Kasumi-1 (cell line): ENCODE results near the gene MVK.
A peak's percentile ranks its signal among the peaks of the same experiment; 100 is the strongest.
"Not testable (repeated sequence)": the region's sequence is repeated elsewhere in the genome, so short reads cannot be mapped to it uniquely, and the experiment has no call there.

Source experiments
- DNase-seq, 2 experiments: peaks; one replicate each; lab custom pipeline; 2025; lab: John Stamatoyannopoulos, UW

The MVK gene

DNA sequence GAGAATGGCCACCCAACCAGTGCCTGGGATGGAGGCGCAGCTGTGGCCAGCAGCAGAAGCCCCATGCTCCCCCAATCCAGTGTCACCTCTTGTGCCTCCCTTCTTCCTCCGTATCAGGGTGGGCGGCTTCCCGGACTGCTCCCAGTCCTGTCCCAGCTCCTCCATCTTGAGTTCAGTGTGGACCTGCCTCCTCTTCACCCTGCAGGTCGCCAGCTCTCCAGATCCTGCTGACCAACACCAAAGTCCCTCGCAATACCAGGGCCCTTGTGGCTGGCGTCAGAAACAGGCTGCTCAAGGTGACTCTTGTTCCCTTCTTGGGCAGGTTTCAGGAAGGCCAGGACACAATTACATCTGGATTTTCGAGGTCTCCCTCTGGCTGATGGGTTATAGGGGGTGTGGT is 17.0 kb downstream of the MVK start:
- no peak for DNase-seq

DNA sequence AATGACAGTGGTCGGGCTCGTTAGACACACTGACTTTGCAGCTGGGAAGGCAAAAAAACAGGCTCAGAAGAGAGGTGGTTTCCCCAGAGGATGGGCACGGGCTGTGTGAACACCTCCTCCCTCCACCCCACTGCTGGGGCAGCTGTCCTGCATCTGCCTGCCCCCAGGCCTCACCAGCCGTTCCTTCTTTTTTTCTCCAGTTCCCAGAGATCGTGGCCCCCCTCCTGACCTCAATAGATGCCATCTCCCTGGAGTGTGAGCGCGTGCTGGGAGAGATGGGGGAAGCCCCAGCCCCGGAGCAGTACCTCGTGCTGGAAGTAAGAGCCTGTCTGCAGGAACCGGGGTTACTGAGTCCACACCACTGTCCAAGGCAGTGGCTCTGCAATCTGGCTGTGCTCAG is 17.4 kb downstream of the MVK start:
- DNase-seq, result no peak

DNA sequence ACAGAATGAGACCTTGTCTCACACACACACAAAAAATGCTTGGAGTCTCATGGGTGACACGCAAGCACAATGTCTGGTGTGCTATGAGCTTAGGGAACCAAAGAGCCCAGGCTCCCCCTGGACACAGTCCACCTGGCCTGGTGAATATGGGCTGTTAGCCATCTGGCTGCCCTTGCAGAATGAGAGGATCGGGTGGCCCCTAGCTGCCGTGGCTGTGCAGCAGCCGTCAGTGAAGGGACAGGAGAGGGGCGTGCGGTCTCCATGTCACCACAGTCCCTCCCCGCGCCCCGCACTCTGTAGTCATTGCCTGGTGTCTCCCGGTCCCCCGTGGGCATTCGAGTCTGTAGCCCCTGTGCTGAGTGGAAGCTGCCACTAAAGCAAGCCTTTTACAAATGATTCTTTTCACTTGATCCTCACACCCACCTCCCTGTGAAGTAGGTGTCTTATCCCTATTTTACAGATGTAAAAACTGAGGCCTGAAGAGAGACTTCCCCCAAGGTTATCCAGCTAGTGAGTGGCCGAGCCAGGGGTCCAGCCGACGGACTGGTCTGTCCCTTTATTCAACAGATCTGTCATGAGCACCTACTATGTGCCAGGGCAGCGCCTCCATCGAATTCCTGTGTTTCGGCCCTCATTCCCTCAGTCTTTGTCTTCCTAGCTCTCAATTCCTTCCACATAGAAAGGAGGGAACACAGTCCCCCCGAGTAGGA is 18.8 kb downstream of the MVK start:
- DNase-seq, result no peak

DNA sequence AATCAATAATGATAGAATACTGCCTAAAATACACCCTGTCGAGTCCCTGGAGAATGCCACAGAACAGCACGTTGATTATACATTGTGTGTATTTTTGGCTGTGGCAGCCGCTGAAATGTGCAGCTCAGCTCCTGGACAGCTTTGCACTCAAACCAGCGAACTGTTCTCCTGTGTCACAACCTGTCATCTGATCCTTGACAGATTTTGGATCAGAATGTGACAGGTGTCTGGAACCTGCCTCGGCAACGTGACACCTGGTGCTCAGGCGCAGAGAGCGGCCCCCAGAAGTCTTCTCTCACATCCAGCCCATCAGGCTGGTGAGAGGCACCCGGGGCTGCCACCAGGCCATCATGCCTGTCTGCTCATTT is 19.3 kb downstream of the MVK start:
- no peak for DNase-seq

DNA sequence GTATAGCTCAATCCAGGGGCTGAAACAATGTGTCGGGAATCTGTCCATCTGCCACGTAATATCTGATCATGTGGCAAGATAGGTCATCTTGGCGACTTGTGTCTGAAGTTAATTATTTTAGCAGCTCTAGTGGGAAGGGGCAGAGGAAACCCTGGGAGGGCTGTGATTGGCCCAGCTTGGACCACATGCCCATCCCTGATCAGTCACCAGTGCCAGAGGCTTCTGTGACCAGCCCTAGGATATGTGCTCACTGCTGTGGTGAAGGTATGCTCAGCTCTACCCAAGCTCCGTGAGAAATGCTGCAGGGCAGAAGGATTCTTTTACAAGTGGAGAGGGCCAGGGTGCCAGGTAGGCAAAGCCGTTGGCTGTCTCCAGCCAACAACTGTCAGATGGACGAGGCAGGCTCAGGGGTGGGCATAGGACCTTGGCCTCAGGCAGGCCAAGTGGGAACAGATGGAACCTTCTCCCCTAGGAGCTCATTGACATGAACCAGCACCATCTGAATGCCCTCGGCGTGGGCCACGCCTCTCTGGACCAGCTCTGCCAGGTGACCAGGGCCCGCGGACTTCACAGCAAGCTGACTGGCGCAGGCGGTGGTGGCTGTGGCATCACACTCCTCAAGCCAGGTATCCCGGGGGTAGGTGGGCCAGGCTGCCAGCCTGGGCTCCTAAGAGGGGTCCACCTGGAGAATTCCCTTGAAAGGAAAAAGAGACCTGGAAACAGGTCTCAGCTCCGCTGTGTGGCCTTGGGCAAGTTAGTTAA is 21.1 kb downstream of the MVK start:
- DNase-seq, result no peak

DNA sequence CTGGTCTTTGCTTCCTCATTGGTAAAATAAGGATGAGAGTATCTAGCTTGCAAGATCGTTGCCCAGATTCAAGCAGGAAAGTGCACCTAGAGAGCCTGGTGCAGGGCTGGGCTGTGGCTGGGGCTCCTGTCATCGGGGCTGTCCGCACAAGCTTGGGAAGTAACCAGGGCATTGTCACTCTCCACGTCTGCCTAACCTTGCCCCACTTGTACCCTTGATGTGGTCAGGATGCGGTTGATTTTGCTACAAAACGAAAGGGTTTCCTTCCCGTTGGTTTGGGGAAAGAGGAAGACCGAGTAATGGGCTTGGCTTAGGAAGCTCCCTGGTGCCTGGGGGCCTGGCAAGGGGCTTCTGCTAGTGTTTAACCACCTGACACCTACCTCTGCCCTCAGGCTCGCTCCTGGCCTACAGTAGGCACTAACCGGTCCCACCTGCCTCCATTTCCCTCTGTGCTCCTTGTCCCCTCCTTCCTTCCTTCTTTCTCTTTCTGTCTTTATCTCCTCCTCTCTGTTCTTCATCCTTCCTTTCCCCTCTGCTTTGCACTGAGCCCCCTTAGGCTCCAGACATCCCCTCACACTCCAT is 21.8 kb downstream of the MVK start:
- DNase-seq, result peak; percentile 63 to 76

DNA sequence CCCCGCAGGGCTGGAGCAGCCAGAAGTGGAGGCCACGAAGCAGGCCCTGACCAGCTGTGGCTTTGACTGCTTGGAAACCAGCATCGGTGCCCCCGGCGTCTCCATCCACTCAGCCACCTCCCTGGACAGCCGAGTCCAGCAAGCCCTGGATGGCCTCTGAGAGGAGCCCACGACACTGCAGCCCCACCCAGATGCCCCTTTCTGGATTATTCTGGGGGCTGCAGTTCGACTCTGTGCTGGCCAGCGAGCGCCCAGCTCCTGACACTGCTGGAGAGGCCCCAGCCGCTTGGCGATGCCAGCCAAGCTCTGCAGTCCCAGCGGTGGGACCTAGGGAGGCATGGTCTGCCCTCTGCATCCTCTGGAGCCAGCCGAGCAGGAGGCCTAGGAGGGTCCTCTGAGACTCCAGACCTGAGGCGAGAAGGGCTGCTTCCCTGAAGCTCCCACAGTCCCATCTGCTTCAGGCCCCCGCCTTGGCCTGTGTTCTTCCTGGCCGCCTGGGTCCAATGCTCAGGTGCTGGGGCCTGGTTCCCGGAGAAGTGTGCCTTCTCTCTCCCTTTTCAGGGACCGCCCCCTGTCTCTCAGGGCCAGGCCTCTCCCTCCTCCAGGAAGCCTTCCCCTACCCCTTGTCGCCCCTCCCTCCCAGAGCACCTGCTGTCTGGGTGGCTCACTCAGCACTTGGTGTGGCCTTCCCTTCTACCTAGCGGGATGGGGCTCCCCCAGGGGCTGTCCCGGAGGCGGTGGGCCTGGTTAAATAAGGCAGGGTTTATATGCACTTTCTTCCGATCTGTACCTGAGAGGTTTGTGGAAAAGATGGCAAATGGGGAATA is 23.0 kb downstream of the MVK start:
- no peak for DNase-seq

DNA sequence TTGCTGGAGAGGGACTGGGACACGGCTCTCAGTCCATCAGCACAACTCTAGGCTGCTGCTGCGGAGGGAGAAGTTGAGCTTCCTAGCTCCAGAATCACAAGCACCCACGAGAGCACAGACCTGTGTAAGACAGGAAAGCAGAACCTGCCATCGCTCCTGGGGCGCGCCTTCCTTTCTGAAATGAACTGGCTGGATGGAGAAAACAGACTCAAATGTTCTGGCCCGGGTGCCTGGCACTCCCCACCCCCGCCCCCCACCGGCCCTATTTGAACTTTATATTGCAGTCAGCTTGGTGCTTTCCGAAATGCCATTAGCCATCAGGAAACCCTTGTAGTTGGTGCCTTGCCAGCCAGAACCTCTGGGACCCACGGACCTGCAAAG is 23.8 kb downstream of the MVK start:
- DNase-seq, result no peak

DNA sequence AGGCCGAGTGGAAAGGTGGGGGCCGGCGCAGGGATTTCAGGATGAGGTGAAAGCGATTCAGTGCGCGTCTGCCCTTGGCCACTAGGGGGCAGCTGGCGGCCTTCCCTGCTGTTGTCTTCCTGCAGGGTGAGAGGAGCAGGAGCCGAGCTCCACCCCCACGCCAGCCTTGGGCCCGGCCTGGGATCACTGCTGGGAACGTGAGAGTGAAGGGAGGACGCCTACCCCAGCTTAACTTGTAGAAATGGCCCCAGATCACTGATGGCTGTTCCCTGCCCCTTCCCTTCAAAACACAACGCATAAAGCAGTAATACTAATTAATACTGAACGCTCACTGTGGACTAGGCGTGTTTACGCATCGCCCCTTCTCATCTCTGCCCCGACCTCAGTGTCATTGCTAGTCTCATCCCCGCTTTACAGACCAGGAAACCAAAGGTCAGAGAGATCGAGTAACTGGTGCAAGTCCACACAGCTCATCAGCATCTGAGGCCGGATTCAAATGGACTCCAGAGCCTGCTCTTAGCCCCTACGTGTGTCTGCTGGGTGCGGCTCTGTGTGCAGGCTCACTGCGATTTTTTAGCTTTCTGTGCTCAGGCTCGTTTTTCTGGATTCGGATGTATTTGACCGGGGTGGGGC is 24.3 kb downstream of the MVK start:
- peak; percentile 63 to 69 for DNase-seq

DNA sequence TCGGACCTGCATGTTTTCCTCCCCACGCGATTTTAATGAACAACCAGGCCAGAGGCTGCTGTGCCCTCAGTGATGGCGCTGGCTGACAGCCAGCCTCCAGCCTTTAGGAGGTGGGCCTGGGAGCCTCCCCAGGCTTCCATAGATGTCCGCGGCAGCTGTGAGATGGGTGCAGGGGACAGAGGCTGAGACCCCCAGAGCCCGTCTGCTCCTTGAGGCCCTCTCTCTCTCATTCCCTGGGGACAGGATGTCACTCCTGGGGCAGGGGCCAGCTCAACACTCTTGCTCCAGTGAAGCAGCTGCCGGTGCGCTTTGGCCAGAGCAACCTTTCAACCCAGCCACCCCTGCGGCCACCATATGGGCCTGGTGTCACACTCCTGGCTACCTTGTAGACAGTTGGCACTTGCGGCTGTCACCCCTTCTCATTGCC is 24.8 kb downstream of the MVK start:
- DNase-seq, result no peak

DNA sequence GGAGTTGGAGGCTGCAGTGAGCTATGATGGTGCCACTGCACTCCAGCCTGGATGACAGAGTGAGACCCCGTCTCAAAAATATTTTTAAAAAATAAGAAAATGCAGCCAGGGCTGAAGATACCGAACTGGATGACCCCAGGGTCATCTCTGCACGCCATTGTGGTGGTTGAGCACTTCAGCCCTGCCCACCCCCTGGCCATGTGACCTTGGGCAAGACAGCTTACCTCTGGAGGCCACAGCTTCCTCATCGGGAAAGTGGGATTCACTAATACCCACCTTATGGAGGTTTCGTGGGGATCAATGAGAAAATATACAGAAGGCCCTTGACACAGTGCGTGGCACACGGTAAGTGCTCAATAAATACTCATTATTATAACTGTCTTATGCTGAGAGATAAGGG is 25.5 kb downstream of the MVK start:
- no peak for DNase-seq

DNA sequence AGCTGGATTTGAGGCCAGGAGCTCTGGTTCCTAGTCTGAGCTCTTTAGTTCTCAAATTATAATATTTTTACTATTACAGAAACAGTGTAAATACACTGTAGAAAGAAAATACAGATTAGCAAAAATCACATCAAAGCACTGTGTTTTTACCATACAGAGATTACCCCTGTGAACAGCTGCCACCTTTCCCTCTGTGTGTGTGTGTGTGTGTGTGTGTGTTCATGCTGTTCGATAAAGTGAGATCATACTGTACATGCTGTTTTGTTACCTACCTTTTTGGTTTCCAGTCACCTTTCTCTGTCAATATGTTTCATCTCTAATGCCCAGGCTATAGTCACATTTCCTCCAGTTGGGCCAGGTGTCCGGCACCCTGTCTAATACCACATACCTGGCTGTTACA is 26.9 kb downstream of the MVK start:
- no peak for DNase-seq

DNA sequence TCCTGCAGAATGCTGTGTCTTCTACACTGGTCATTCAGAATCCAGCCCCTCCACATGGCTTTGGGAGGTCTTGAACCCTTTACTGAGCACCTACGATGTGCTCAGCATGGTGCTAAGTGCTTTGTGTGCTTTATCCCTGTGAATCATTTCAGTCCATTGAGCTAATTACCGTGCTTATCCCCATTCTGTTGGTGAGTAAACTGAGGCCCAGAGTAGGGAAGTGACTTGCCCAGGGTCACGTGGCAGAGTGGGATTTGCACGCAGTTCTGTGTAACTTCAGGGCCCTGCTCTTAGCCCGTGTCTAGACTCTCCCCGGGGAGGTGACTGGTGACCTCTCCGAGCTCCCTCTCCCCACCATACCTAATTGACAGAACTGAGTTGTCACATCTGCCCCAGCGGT is 27.4 kb downstream of the MVK start:
- DNase-seq, result no peak

DNA sequence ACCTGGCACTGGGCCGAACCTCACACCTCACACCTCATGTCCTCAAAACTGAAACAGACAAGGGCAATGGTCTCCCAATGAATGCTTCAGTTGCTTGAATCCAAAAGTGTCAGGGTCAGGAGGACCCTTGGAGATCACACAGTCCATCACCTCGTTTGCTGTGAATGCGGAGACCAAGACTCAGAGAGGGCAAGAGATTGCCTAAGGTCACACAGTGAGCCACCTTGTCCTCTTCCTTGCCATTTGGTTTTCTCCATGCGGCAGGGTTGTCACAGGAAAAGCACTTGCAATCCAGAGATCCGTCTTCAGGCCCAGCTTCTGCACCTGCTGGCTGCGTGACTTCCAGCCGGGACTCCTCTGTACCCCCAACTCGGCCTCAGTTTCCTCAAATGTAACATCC is 28.0 kb downstream of the MVK start:
- DNase-seq, result no peak

DNA sequence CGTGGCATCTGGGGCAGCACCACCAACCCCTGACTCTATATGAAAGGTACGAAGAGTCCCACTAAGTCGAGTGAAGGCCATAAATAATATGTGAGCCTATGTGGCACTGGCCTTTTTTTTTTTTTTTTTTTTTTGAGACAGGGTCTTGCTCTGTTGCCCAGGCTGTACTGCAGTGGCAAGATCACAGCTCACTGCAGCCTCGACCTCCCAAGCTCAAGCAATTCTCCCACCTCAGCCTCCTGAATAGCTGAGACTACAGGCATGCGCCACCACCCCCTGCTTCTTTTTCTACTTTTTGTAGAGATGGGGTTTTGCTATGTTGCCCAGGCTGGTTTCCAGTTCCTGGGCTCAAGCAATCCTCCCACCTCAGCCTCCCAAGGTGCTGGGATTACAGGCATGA is 28.5 kb downstream of the MVK start:
- DNase-seq, result not testable (repeated sequence)

DNA sequence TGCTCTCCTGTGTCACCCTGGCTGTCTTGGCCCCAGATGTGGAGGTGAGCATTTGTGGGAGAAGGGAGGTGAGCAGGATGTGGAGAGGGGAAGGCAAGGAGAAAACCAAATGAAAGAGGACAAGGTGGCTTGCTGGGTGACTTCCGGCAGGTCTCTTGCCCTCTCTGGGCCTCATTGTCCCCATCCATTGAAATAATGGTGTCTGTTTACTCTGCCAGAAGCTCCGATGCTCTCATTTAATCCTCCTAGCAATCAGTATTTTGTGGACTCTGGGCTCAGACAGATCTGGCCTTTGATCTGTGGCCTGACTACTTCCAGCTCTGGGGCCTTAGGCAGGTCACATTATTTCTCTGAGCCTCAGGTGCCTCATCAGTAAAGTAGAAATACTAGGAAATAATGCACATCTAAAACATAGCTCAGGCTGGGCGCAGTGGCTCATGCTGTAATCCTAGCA is 30.6 kb downstream of the MVK start:
- DNase-seq, result no peak

DNA sequence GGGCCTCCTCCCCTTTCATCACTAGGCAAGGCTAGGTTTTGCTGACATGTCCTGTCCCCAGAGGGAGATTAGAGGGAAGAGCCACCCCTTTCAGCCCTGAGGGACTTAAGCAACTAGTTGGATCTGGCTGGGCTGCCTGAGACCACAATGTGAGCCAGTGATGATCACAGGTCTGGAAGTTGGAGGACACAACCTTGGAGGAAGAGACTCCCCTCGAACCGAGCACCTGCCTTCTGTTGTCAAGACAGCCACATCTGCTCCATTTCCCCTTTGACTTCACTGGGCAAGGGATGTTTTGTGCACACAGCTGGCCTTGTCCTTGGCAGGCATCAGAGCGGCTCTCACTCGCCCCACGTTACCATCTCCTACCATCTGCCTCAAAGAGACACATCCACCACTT is 31.4 kb downstream of the MVK start:
- no peak for DNase-seq

DNA sequence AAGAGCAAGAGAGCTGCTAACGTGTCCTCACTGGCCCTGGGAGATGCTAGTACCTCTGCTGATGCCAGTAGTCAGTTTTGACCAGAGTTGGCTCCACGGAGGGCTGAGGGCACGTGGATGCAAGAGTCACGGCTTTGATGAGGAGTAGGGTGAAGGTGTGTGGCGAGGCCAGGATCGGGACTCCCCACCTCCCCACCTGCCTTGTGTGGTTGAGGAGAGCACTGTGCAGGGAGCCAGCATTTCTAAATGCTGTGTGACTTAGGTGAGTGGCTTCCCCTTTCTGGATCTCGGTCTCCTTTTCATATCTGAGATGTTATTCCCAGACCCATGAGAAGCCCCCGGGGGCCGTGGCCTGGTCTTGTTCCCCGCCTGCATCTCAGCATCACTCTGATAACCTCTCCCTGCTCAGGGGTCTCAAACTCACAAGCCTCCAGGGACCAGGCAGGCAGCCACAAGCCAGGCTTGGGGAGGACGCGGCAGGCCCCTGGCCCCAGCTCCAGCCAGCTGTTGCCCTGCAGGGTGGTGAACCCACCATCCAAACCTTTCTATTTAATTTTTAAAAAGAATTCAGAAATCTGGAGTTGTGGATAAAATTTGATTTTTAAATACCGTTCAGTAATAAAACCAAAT is 32.1 kb downstream of the MVK start:
- no peak for DNase-seq

DNA sequence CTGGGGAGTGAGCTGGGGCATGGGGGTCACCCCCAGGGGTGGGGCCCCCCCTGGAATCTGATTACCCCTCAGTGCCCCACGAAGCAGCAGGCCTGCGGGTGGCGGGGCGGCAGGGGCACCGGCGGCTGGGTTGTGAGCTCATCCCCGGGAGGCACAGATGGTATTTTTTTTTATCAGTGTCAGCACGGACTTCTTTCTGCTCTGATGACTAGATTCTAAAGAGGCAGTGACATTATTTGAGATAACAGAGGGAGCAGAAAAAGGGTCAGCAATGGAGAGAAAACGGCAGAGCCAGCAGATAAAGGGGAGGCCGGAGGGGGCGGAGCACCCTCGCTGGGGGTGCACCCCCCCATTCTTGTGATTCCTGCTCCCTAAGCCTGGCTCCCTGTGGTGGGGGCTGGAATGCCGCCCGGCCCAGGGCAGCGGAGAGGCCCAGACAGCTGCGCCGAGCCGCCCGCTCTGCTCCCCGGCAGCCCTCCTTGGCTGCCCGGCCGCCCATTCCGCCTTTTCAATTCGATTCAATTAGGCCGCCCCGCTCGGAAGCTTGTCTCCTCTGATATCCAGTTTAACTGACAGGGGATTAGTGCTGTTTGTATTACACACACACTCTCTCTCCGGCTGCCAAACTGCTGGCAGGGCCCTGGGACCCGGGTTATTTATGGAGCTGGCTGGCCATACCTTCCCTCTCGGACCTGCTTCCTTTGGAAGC is 32.9 kb downstream of the MVK start:
- no peak for DNase-seq

DNA sequence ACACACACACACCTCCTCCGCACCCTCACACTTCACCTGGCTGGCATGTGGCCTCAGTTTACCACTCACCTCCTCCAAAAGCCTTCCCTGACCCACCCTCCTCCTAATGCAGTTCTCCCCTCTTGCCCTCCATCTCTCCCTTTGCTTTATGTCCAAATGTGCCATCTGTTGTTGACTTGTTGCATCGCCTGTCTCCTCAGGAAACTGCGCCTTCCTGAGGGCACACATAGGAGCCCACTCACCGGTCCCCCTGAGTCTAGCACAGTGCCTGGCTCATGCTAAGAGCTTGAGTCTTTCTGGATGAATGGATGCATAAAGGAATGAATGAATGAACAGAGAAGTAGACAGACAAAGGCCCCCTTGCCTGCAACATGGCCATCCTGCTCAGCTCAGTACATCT is 34.0 kb downstream of the MVK start:
- DNase-seq, result no peak

DNA sequence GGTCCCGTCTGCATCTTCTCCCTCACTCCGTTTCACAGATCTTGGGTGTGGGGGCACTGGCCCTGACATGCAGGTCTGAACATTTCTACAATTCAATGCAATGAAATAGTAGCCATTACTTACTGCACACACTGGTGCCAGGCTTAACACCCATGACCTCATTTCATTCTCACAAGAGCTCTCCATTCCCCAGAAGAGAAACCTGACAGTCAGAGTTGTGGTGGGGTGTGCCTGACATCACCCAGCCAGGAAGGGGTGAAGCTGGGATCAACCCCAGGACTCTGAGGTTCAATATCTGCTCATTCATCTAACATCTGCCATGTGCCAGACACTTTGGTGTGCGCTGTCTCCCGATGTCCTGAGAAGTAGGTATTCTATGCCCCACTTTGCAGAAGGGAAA is 34.7 kb downstream of the MVK start:
- no peak for DNase-seq
